NCI-H2227 treated with DMSO at 0.1 percent for 48 hours (cell line): Measurements from ENCODE around the gene B3GNT3.

Source experiments
- DNase-seq: peaks from one replicate; lab custom pipeline; 2025; lab: John Stamatoyannopoulos, UW

Gene B3GNT3

GRCh38 chr19:17794731-17795494, at the start of gene B3GNT3:
B3GNT3 (plus strand) TSS chr19:17795138; CDS start chr19:17807808, 12,670 bp downstream.
- peak; percentile 18 for DNase-seq

GRCh38 chr19:17747205-17748098, 47.5 kb upstream of the B3GNT3 start:
- DNase-seq = peak; percentile 72

GRCh38 chr19:17748884-17749638, 45.9 kb upstream of the B3GNT3 start:
- DNase-seq = no peak

GRCh38 chr19:17749912-17750317, 45.0 kb upstream of the B3GNT3 start:
- DNase-seq = no peak

- DNase-seq = no peak
These were observed 43.6 kb upstream of the B3GNT3 start, which contains the start of gene FCHO1 for GRCh38 chr19:17751103-17751911. FCHO1 (plus strand) TSS chr19:17751477; CDS start chr19:17755165, 3,688 bp downstream.

GRCh38 chr19:17751912-17752273, 43.0 kb upstream of the B3GNT3 start:
- DNase-seq = no peak

GRCh38 chr19:17752865-17753639, 41.9 kb upstream of the B3GNT3 start:
- no peak for DNase-seq

GRCh38 chr19:17753976-17754375, 41.0 kb upstream of the B3GNT3 start:
- no peak for DNase-seq

GRCh38 chr19:17754634-17755442, 40.1 kb upstream of the B3GNT3 start:
- DNase-seq = no peak

GRCh38 chr19:17755443-17755890, 39.5 kb upstream of the B3GNT3 start:
- no peak for DNase-seq

- DNase-seq = peak; percentile 20
These were observed 38.8 kb upstream of the B3GNT3 start for GRCh38 chr19:17755977-17756670.

- no peak for DNase-seq
These were observed 37.8 kb upstream of the B3GNT3 start for GRCh38 chr19:17757125-17757524.

GRCh38 chr19:17758515-17758914, 36.4 kb upstream of the B3GNT3 start:
- DNase-seq = no peak

- no peak for DNase-seq
These were observed 33.8 kb upstream of the B3GNT3 start for GRCh38 chr19:17761148-17761547.

- peak; percentile 32 for DNase-seq
These were observed 32.3 kb upstream of the B3GNT3 start for GRCh38 chr19:17762505-17763229.

- DNase-seq = no peak
These were observed 30.6 kb upstream of the B3GNT3 start for GRCh38 chr19:17764348-17764747.

- DNase-seq = no peak
These were observed 29.8 kb upstream of the B3GNT3 start for GRCh38 chr19:17765069-17765618.

- no peak for DNase-seq
These were observed 28.3 kb upstream of the B3GNT3 start for GRCh38 chr19:17766543-17767131.
